Loucy (cell line): ENCODE results near the gene L1TD1.

Source experiments
- H2AFZ ChIP-seq: fragments of 200-600 bp; sonication (generic); 2 replicates; pipeline ENCODE4 v1.6.0; 2016; ENCODE audit warnings: antibody characterized with exemption, mild to moderate bottlenecking, low read length, moderate library complexity
- H3F3A ChIP-seq: fragments of 200-600 bp; 2 replicates; pipeline ENCODE4 v1.6.0; 2016; ENCODE audit warnings: antibody characterized with exemption, low read depth, mild to moderate bottlenecking
- H3K27me3 ChIP-seq: fragments of 200-600 bp; sonication (generic); 2 replicates; pipeline ENCODE4 v1.6.1; 2014; ENCODE audit warnings: low read length, mild to moderate bottlenecking; ENCODE audit not compliant: insufficient read depth, poor library complexity, severe bottlenecking
- H3K36me3 ChIP-seq: fragments of 200-600 bp; sonication (generic); 2 replicates; pipeline ENCODE4 v1.6.1; 2016; ENCODE audit warnings: low read length; ENCODE audit not compliant: insufficient read depth
- H3K4me1 ChIP-seq: fragments of 200-600 bp; sonication (generic); 2 replicates; pipeline ENCODE4 v1.5.1; 2014; ENCODE audit warnings: low read length, mild to moderate bottlenecking; ENCODE audit not compliant: insufficient read depth, poor library complexity, severe bottlenecking
- H3K4me2 ChIP-seq: fragments of 200-600 bp; sonication (generic); 2 replicates; pipeline ENCODE4 v1.6.0; 2014; ENCODE audit warnings: antibody characterized with exemption, low read length, low read depth, mild to moderate bottlenecking; ENCODE audit not compliant: poor library complexity, severe bottlenecking
- H3K4me3 ChIP-seq: fragments of 200-600 bp; sonication (generic); 2 replicates; pipeline ENCODE4 v1.5.1; 2014; ENCODE audit warnings: low read length, mild to moderate bottlenecking, mixed read lengths; ENCODE audit not compliant: poor library complexity, severe bottlenecking
- H3K79me2 ChIP-seq: fragments of 200-600 bp; sonication (generic); 2 replicates; pipeline ENCODE4 v1.6.1; 2014; ENCODE audit warnings: low read length; ENCODE audit not compliant: insufficient read depth
- H3K9ac ChIP-seq: fragments of 200-600 bp; sonication (generic); 2 replicates; pipeline ENCODE4 v1.6.0; 2014; ENCODE audit warnings: mild to moderate bottlenecking, low read depth, low read length, moderate library complexity; ENCODE audit not compliant: poor library complexity, severe bottlenecking
- H3K9me2 ChIP-seq: fragments of 200-600 bp; sonication (generic); replicated peaks from 2 replicates; pipeline ENCODE4 v1.6.1; 2016; ENCODE audit warnings: low read depth, low read length, mixed read lengths
- H3K9me3 ChIP-seq: fragments of 200-600 bp; sonication (generic); 2 replicates; pipeline ENCODE4 v1.6.1; 2014; ENCODE audit warnings: mild to moderate bottlenecking, antibody characterized with exemption, low read length, low read depth; ENCODE audit not compliant: insufficient read depth
- H4K20me1 ChIP-seq: fragments of 200-600 bp; sonication (generic); 2 replicates; pipeline ENCODE4 v1.6.0; 2014; ENCODE audit warnings: antibody characterized with exemption, low read length, mild to moderate bottlenecking; ENCODE audit not compliant: insufficient read depth, poor library complexity, severe bottlenecking
- CTCF ChIP-seq: fragments of 200-600 bp; sonication (generic); conservative IDR thresholded peaks from 2 replicates; pipeline ENCODE4 v1.5.1; 2014; ENCODE audit warnings: mild to moderate bottlenecking, antibody characterized with exemption, low read length
- EZH2phosphoT487 ChIP-seq: fragments of 200-600 bp; IDR thresholded peaks from 2 replicates; pipeline ENCODE4 v1.6.1; 2018; ENCODE audit warnings: antibody characterized with exemption, mild to moderate bottlenecking, moderate library complexity, borderline replicate concordance

The L1TD1 gene

GRCh38 chr1:62232871-62233278 is 38.2 kb downstream of the L1TD1 start:
- TF ChIP-seq EZH2phosphoT487 (no peak), CTCF (no peak)
- H3K27me3 ChIP-seq, result no peaks in the 10 kb centered on the region
- no peaks in the 10 kb centered on the region for H3K36me3 ChIP-seq
- H3K9me2 ChIP-seq, result no peaks in the 10 kb centered on the region
- no peaks in the 10 kb centered on the region for H3K9me3 ChIP-seq
- no peak overlapping the region for H2AFZ ChIP-seq
- no peak overlapping the region for H3K4me2 ChIP-seq
- no peaks in the 10 kb centered on the region for H4K20me1 ChIP-seq
- no peaks in the 10 kb centered on the region for H3F3A ChIP-seq
- no peak overlapping the region for H3K9ac ChIP-seq
- H3K4me1 ChIP-seq, result no peaks in the 10 kb centered on the region
- no peak overlapping the region for H3K4me3 ChIP-seq
- H3K79me2 ChIP-seq, result no peaks in the 10 kb centered on the region

GRCh38 chr1:62233926-62234450 is 39.3 kb downstream of the L1TD1 start:
- H4K20me1 ChIP-seq, result no peaks in the 10 kb centered on the region
- H3K9me2 ChIP-seq, result no peaks in the 10 kb centered on the region
- no peak overlapping the region for H3K4me2 ChIP-seq
- H3K4me3 ChIP-seq, result no peak overlapping the region
- H3K36me3 ChIP-seq, result no peaks in the 10 kb centered on the region
- TF ChIP-seq CTCF (no peak), EZH2phosphoT487 (no peak)
- no peak overlapping the region for H2AFZ ChIP-seq
- no peaks in the 10 kb centered on the region for H3K27me3 ChIP-seq
- no peak overlapping the region for H3K9ac ChIP-seq
- no peaks in the 10 kb centered on the region for H3K79me2 ChIP-seq
- no peaks in the 10 kb centered on the region for H3K9me3 ChIP-seq
- no peaks in the 10 kb centered on the region for H3K4me1 ChIP-seq
- H3F3A ChIP-seq, result no peaks in the 10 kb centered on the region

GRCh38 chr1:62234688-62235087 is 40.0 kb downstream of the L1TD1 start:
- Histone ChIP-seq H2AFZ (no peak overlapping the region), H3K9me2 (no peaks in the 10 kb centered on the region), H3K9me3 (no peaks in the 10 kb centered on the region), H3K4me1 (no peaks in the 10 kb centered on the region), H3K9ac (no peak overlapping the region), H3K4me2 (no peak overlapping the region), H3F3A (no peaks in the 10 kb centered on the region), H3K27me3 (no peaks in the 10 kb centered on the region), H3K36me3 (no peaks in the 10 kb centered on the region), H3K4me3 (no peak overlapping the region), H3K79me2 (no peaks in the 10 kb centered on the region), H4K20me1 (no peaks in the 10 kb centered on the region)
- TF ChIP-seq EZH2phosphoT487, result no peak
- TF ChIP-seq CTCF, result no peak
